Fibroblast of lung (primary cell): ENCODE measurements around the gene TYSND1. TPM values are rescaled to one million over a fixed set of nuclear protein-coding genes. Genes with fewer than 3 reads are reported as not detected.
A peak's percentile ranks its signal among the peaks of the same experiment; 100 is the strongest.

Experiments
- DNase-seq, 2 donors: peaks; one replicate each; pipeline versions ENCODE4 v3.0.0 to v3.0.0-alpha.2; 2010; ENCODE audit warnings: low read depth in 2 of 2
- H2AFZ ChIP-seq: 2 replicates; pipeline ENCODE4 v1.5.1; 2012; ENCODE audit warnings: low read length, control low read depth, inconsistent platforms
- H3K27ac ChIP-seq: 2 replicates; pipeline ENCODE4 v1.5.1; 2011; ENCODE audit warnings: low read length, control low read depth; ENCODE audit not compliant: insufficient read depth
- H3K27me3 ChIP-seq: 2 replicates; pipeline ENCODE4 v1.5.1; 2011; ENCODE audit warnings: mild to moderate bottlenecking, low read length; ENCODE audit not compliant: control insufficient read depth, insufficient read depth
- H3K36me3 ChIP-seq: 2 replicates; pipeline ENCODE4 v1.5.1; 2011; ENCODE audit warnings: low read length; ENCODE audit not compliant: control insufficient read depth, insufficient read depth
- H3K4me1 ChIP-seq: 2 replicates; pipeline ENCODE4 v1.5.1; 2011; ENCODE audit warnings: low read length; ENCODE audit not compliant: control insufficient read depth, insufficient read depth; ENCODE audit errors: extremely low read depth
- H3K4me2 ChIP-seq: 2 replicates; pipeline ENCODE4 v1.5.1; 2011; ENCODE audit warnings: low read length, control low read depth; ENCODE audit not compliant: insufficient read depth; ENCODE audit errors: extremely low read depth
- H3K4me3 ChIP-seq, 4 experiments: fragments of 200-600 bp in 1 of 4; sonication (generic) in 1 of 4; replicated peaks in 1 of 4; 2 replicates each; pipeline ENCODE4 v1.5.1; 2011 to 2016; ENCODE audit warnings: low read length in 4 of 4, low read depth in 3 of 4, mild to moderate bottlenecking in 3 of 4, control low read depth in 2 of 4, inconsistent platforms in 1 of 4, mixed read lengths in 1 of 4; ENCODE audit not compliant: insufficient read depth in 1 of 4; ENCODE audit errors: control extremely low read depth in 1 of 4
- H3K79me2 ChIP-seq: 2 replicates; pipeline ENCODE4 v1.5.1; 2012; ENCODE audit warnings: mild to moderate bottlenecking, low read length, inconsistent platforms; ENCODE audit not compliant: control insufficient read depth, insufficient read depth
- H3K9ac ChIP-seq: 2 replicates; pipeline ENCODE4 v1.5.1; 2011; ENCODE audit warnings: mild to moderate bottlenecking, low read length, control low read depth; ENCODE audit not compliant: insufficient read depth
- H3K9me3 ChIP-seq: 2 replicates; pipeline ENCODE4 v1.5.1; 2012; ENCODE audit warnings: low read depth, low read length; ENCODE audit not compliant: control insufficient read depth, insufficient read depth
- H4K20me1 ChIP-seq: 2 replicates; pipeline ENCODE4 v1.5.1; 2011; ENCODE audit warnings: low read length; ENCODE audit not compliant: control insufficient read depth, insufficient read depth; ENCODE audit errors: extremely low read depth
- CTCF ChIP-seq, 2 donors: IDR thresholded peaks in 1 of 2; conservative IDR thresholded peaks in 1 of 2; 1 replicate in 1 of 2; 2 replicates in 1 of 2; pipeline ENCODE4 v1.5.1; 2011 to 2012; ENCODE audit warnings: low read length in 2 of 2, control low read depth in 1 of 2, inconsistent platforms in 1 of 2, low read depth in 1 of 2, mild to moderate bottlenecking in 1 of 2
- EZH2 ChIP-seq: IDR thresholded peaks from 2 replicates; pipeline ENCODE4 v1.5.1; 2012; ENCODE audit warnings: low read length, control low read depth, mild to moderate bottlenecking; ENCODE audit errors: missing control alignments
- polyA plus RNA-seq, 2 donors: library from polyadenylated mRNA; depleted of rRNA in 1 of 2; stranded (reverse) in 1 of 2; unstranded in 1 of 2; fragments of >200 nt; gene quantifications; 2 replicates each; pipeline ENCODE4 v1.2.1, GENCODE V29; 2011 to 2012; ENCODE audit warnings: missing spikeins in 1 of 2
- total RNA-seq: library from RNA; depleted of rRNA; stranded (reverse); fragments of >200 nt; gene quantifications from 2 replicates; pipeline ENCODE4 v1.2.1, GENCODE V29; 2014

Gene TYSND1
- total and polyA plus RNA-seq, 2 donors (not counting 1 experiment from before 2014, with no cell fraction given) = 2.4 to 15.5 TPM

DNA sequence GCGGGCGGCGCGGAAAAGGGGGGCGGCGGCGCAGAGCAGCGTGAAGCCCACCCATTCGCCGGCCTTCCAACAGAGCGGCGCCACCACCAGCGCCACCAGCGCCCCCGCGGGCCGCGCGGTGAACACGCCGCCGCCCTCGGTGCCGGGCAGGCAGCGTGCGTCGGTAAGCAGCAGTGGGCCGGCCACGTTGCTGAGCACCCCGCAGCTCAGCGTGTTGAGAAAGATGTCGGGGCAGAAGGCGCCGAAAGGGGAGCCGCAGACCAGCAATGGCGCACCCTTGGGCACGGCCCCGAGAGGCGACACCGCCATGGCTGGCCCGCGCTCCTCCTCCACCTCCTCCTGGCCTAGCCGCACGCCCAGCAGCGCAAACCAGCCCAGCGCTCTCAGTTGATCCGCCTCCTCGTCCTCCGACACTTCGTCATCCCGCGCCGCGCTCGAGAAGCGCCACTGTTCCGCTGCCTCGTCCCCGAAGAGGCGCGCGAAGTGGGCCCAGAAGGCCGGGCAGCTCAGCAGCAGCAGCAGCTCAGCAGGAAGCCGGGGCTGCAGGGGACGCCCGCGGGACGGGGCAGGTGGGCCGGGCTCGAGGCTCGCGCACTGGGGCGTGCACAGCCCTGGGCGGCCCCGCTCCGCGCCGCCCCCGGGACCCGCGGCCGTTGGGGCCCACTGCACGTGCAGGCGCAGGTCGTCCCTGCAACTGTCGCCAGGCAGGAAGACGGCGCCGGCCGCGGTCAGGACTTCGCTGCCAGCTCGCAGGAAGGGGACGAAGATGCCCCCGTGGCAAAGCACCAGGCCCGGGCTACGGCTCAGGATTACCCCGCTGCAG lies 623 bp downstream of the TYSND1 start:
- peaks cover 24% of the 10 kb centered on the region for H3K79me2 ChIP-seq
- H3K36me3 ChIP-seq = peaks cover 1% of the 10 kb centered on the region
- TF ChIP-seq EZH2 (no peak), CTCF (conservative IDR thresholded peaks at IDR 0.05 in 1 of 2, IDR thresholded peaks at IDR 0.05 in 1 of 2; ENCODE audit: low read depth in 1 of 2, low read length in 2 of 2) (peak in 1 of 2 donors; percentile 16)
- peak overlapping the region; percentile 87 for H3K4me2 ChIP-seq
- peaks cover 2% of the 10 kb centered on the region for H3K4me1 ChIP-seq
- H3K9me3 ChIP-seq = no peaks in the 10 kb centered on the region
- H3K27ac ChIP-seq = peak overlapping the region; percentile 89
- peak overlapping the region; percentile 48 to 67 (median 60) for H3K4me3 ChIP-seq
- H3K27me3 ChIP-seq = no peaks in the 10 kb centered on the region
- peak; percentile 59 to 64 for DNase-seq
- no peaks in the 10 kb centered on the region for H4K20me1 ChIP-seq
- peak overlapping the region; percentile 11 for H2AFZ ChIP-seq
- H3K9ac ChIP-seq = peak overlapping the region; percentile 73

DNA sequence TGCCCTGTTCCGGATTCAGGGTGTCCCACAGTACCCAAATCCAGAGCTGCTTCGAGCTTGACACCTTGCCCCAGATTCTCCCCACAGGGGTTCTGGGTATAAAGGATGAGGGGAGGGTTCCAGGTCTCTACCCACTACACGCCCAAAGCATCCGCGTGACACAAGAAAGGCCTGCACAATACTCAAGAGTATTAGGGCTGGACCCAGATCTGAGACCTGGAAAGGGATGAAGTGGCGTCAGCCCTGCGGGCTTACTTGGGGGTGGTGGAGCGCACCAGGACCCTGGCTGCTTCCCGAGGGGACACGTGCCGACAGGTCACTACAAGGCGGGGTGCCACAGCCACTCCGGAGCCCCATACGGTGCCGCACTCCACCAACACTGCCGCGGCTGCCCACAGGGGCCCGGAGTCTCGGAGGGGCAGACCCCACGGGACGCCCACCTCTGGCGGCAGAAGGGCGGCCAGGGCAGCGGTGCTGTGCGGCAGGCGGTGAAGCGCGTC lies 1.3 kb downstream of the TYSND1 start:
- no peak for DNase-seq
- H4K20me1 ChIP-seq = no peaks in the 10 kb centered on the region
- peak overlapping the region; percentile 73 for H3K9ac ChIP-seq
- H3K9me3 ChIP-seq = no peaks in the 10 kb centered on the region
- no peaks in the 10 kb centered on the region for H3K27me3 ChIP-seq
- peak overlapping the region; percentile 16 for H2AFZ ChIP-seq
- peak overlapping the region; percentile 89 for H3K27ac ChIP-seq
- H3K36me3 ChIP-seq = peaks cover 1% of the 10 kb centered on the region
- TF ChIP-seq CTCF (conservative IDR thresholded peaks at IDR 0.05 in 1 of 2, IDR thresholded peaks at IDR 0.05 in 1 of 2; ENCODE audit: low read depth in 1 of 2, low read length in 2 of 2) (no peak), EZH2 (no peak)
- H3K4me2 ChIP-seq = peak overlapping the region; percentile 87
- H3K79me2 ChIP-seq = peaks cover 20% of the 10 kb centered on the region
- H3K4me1 ChIP-seq = peaks cover 2% of the 10 kb centered on the region
- peak overlapping the region; percentile 48 to 67 (median 62) for H3K4me3 ChIP-seq

DNA sequence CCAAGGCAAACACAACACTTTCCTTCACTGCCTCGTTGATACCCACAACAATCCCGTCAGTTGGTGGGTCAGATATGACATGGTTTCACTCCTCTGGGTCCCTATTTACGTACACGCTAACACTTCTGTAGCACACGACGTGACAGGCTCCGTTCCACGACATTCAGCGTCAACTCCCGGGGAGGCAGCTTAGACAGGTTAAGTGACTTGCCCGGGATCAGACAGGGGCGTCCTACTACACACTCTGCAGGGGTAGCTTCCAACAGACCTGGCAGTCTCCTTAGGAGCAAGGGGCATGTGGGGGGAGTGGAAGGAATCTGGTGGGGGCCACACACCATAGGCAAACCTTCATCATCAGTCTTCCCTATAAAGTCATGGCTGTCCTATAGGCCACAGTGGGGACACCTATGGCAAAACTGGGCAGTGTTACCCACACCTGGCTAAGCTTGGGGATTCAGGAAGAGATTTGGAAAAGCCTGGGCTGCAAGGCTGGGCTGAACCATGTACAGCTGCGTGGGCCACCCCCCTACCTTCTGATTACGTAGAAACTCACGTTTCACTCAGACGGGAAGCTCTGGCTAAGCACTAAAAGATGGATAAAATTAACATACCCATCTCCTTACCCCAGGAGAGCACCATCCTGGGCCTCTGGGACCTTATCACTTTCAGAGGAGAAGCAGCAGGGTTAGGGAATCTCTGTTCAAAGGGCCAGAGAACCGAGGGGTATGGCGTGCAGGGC lies 2.0 kb downstream of the TYSND1 start:
- no peak for DNase-seq
- H3K36me3 ChIP-seq = peaks cover 1% of the 10 kb centered on the region
- peaks cover 2% of the 10 kb centered on the region for H3K4me1 ChIP-seq
- no peaks in the 10 kb centered on the region for H3K9me3 ChIP-seq
- no peak for TF ChIP-seq EZH2
- no peak for TF ChIP-seq CTCF (conservative IDR thresholded peaks at IDR 0.05 in 1 of 2, IDR thresholded peaks at IDR 0.05 in 1 of 2; ENCODE audit: low read depth in 1 of 2, low read length in 2 of 2)
- H3K4me2 ChIP-seq = peak overlapping the region; percentile 87
- H4K20me1 ChIP-seq = no peaks in the 10 kb centered on the region
- no peak overlapping the region for H2AFZ ChIP-seq
- H3K27ac ChIP-seq = no peak overlapping the region
- H3K4me3 ChIP-seq = peak overlapping the region in 2 of 4 experiments; percentile 61 to 67
- no peaks in the 10 kb centered on the region for H3K27me3 ChIP-seq
- H3K79me2 ChIP-seq = peaks cover 16% of the 10 kb centered on the region
- no peak overlapping the region for H3K9ac ChIP-seq
